ENCODE data around the gene SLC16A12. TPM values are rescaled to one million over a fixed set of nuclear protein-coding genes. Genes with fewer than 3 reads are reported as not detected.

Gene SLC16A12
- polyA plus RNA-seq, 4 donors, result 0.21 to 0.89 TPM; not detected in 2

- DNase-seq (no peak), FAIRE-seq (no peak)
- Histone ChIP-seq H3K9me3 (ENCODE audit: control insufficient read depth in 2 of 2, insufficient read depth in 1 of 2, low read depth in 1 of 2, low read length in 1 of 2) (no peaks in the 10 kb centered on the region), H3K27ac (ENCODE audit: low read depth in 1 of 3, low read length in 2 of 3) (no peak overlapping the region), H3K4me1 (ENCODE audit: control insufficient read depth in 3 of 3, insufficient read depth in 2 of 3, low read depth in 1 of 3, low read length in 2 of 3) (peaks cover 0 to 18% (median 0%) of the 10 kb centered on the region in 3 donors), H3K36me3 (ENCODE audit: control insufficient read depth in 3 of 3, insufficient read depth in 2 of 3, low read depth in 1 of 3, low read length in 3 of 3) (no peaks in the 10 kb centered on the region), H3K27me3 (ENCODE audit: control insufficient read depth in 3 of 3, insufficient read depth in 3 of 3, low read length in 3 of 3) (no peaks in the 10 kb centered on the region), H3K4me3 (ENCODE audit: low read depth in 1 of 3, low read length in 3 of 3) (no peak overlapping the region)
- WGBS, 3 donors, result 83 to 86% (median 83%) methylated on average over 7 of the region's 7 CpGs
These were observed 11.1 kb downstream of the SLC16A12 start for GRCh38 chr10:89524279-89524678.

DNA sequence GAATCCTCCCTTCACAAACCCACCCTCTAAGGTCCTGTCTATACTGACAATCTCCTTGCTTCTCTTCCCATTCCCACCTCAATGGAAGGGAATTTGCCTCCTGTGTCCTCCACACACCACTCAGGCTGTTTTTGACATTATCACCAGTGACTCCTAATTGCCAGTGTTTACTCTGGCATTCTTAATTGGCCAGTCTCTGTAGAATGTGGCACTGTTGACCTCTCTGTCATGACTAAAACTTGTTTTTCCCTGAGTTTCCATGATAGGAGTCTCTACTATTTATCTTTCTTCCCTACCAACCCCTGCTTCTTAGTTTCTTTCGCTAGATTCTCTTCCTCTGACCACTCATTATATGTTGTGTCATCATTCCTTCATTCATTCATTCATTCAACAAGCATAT is 12.1 kb downstream of the SLC16A12 start:
- DNase-seq, result no peak
- WGBS, 3 donors, result 84 to 94% (median 88%) methylated on average over 1 of the region's 1 CpG
- no peak for FAIRE-seq
- peaks cover 0 to 18% (median 0%) of the 10 kb centered on the region in 3 donors for H3K4me1 ChIP-seq (ENCODE audit: control insufficient read depth in 3 of 3, insufficient read depth in 2 of 3, low read depth in 1 of 3, low read length in 2 of 3)
- H3K27me3 ChIP-seq (ENCODE audit: control insufficient read depth in 3 of 3, insufficient read depth in 3 of 3, low read length in 3 of 3), result no peaks in the 10 kb centered on the region
- H3K4me3 ChIP-seq (ENCODE audit: low read depth in 1 of 3, low read length in 3 of 3), result no peak overlapping the region
- H3K9me3 ChIP-seq (ENCODE audit: control insufficient read depth in 2 of 2, insufficient read depth in 1 of 2, low read depth in 1 of 2, low read length in 1 of 2), result no peaks in the 10 kb centered on the region
- no peak overlapping the region for H3K27ac ChIP-seq (ENCODE audit: low read depth in 1 of 3, low read length in 2 of 3)
- H3K36me3 ChIP-seq (ENCODE audit: control insufficient read depth in 3 of 3, insufficient read depth in 2 of 3, low read depth in 1 of 3, low read length in 3 of 3), result no peaks in the 10 kb centered on the region

GRCh38 chr10:89522463-89522862 is 12.9 kb downstream of the SLC16A12 start:
- 92 to 100% (median 97%) methylated on average over 1 of the region's 1 CpG for WGBS, 3 donors
- Histone ChIP-seq H3K27ac (ENCODE audit: low read depth in 1 of 3, low read length in 2 of 3) (no peak overlapping the region), H3K4me1 (ENCODE audit: control insufficient read depth in 3 of 3, insufficient read depth in 2 of 3, low read depth in 1 of 3, low read length in 2 of 3) (peaks cover 0 to 18% (median 0%) of the 10 kb centered on the region in 3 donors), H3K36me3 (ENCODE audit: control insufficient read depth in 3 of 3, insufficient read depth in 2 of 3, low read depth in 1 of 3, low read length in 3 of 3) (no peaks in the 10 kb centered on the region), H3K9me3 (ENCODE audit: control insufficient read depth in 2 of 2, insufficient read depth in 1 of 2, low read depth in 1 of 2, low read length in 1 of 2) (no peaks in the 10 kb centered on the region), H3K27me3 (ENCODE audit: control insufficient read depth in 3 of 3, insufficient read depth in 3 of 3, low read length in 3 of 3) (no peaks in the 10 kb centered on the region), H3K4me3 (ENCODE audit: low read depth in 1 of 3, low read length in 3 of 3) (no peak overlapping the region)
- DNase-seq (no peak), FAIRE-seq (no peak)

DNA sequence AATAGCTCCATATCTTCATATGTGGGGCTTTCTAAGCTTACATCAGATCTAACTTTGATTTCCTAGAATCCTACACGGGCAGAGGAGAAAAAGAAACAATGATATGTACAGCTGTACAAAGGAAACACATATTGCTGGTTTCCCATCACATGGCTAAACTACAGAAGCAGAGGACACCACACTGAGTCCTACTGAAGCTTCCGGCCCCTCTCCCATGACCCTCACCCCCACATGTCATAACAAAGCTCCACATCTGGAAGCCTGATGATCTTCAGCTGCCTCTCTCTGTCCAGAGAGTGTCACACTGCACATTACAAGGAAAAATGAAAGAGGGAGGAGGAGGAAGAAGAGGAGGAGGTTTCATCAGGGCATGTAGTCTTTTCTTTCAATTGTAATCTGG is 14.0 kb downstream of the SLC16A12 start:
- no peak for DNase-seq
- Histone ChIP-seq H3K4me1 (ENCODE audit: control insufficient read depth in 3 of 3, insufficient read depth in 2 of 3, low read depth in 1 of 3, low read length in 2 of 3) (peaks cover 0 to 13% (median 0%) of the 10 kb centered on the region in 3 donors), H3K36me3 (ENCODE audit: control insufficient read depth in 3 of 3, insufficient read depth in 2 of 3, low read depth in 1 of 3, low read length in 3 of 3) (no peaks in the 10 kb centered on the region), H3K4me3 (ENCODE audit: low read depth in 1 of 3, low read length in 3 of 3) (no peak overlapping the region), H3K9me3 (ENCODE audit: control insufficient read depth in 2 of 2, insufficient read depth in 1 of 2, low read depth in 1 of 2, low read length in 1 of 2) (no peaks in the 10 kb centered on the region), H3K27ac (ENCODE audit: low read depth in 1 of 3, low read length in 2 of 3) (peak overlapping the region in 1 of 3 donors; percentile 55), H3K27me3 (ENCODE audit: control insufficient read depth in 3 of 3, insufficient read depth in 3 of 3, low read length in 3 of 3) (no peaks in the 10 kb centered on the region)
- 55 to 76% (median 65%) methylated on average over 2 of the region's 2 CpGs for WGBS, 3 donors
- FAIRE-seq, result no peak

GRCh38 chr10:89520706-89521105 is 14.7 kb downstream of the SLC16A12 start:
- FAIRE-seq, result no peak
- H3K27me3 ChIP-seq (ENCODE audit: control insufficient read depth in 3 of 3, insufficient read depth in 3 of 3, low read length in 3 of 3), result no peaks in the 10 kb centered on the region
- WGBS, 3 donors, result 20 to 50% (median 30%) methylated on average over 1 of the region's 1 CpG

DNA sequence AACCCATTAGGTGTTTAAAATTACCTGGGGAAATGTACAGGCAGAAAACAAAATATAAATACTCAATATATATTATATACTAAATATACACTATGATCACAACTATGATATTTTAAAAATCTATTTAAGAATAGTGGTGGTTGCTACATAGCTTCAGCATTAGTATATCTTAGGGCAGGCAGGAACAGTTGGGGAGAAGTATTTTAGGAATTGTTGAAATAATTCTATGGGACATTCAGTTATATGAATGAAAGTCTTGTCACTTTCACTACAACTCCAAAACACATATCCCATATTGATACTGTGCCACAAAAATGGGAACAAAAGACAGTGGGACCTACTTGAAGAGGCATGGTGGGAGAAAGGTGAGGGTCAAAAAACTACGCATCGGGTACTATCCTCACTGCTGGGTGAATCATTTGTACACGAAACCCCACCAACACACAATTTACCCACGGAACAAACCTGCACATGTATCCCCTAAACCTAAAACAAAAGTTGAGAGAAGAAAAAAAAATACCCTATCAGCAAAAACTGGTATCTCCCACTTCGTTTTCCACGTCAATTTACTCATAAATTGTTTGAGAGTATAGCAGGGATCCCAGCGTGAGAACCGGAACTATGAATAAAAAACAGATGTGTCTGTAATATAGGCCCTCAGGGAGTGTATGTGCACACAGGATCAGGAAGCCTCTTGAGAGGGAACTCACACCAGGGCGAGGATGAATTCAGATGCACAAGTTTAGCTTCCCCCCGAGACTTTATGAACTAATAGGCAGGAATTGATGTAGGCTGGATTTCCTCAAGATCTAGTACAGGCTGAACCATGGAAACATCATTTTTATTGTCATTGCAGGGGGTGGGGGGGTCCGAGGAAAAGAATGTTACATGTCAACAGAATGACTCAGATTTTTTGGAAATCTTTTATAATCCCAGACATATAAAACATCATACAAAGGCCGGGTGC is 16.2 kb downstream of the SLC16A12 start:
- Histone ChIP-seq H3K4me3 (ENCODE audit: low read depth in 1 of 3, low read length in 3 of 3) (no peak overlapping the region), H3K9me3 (ENCODE audit: control insufficient read depth in 2 of 2, insufficient read depth in 1 of 2, low read depth in 1 of 2, low read length in 1 of 2) (no peaks in the 10 kb centered on the region), H3K27ac (ENCODE audit: low read depth in 1 of 3, low read length in 2 of 3) (peak overlapping the region in 1 of 3 donors; percentile 48), H3K27me3 (ENCODE audit: control insufficient read depth in 3 of 3, insufficient read depth in 3 of 3, low read length in 3 of 3) (no peaks in the 10 kb centered on the region), H3K4me1 (ENCODE audit: control insufficient read depth in 3 of 3, insufficient read depth in 2 of 3, low read depth in 1 of 3, low read length in 2 of 3) (peaks cover 0 to 9% (median 0%) of the 10 kb centered on the region in 3 donors), H3K36me3 (ENCODE audit: control insufficient read depth in 3 of 3, insufficient read depth in 2 of 3, low read depth in 1 of 3, low read length in 3 of 3) (no peaks in the 10 kb centered on the region)
- WGBS, 3 donors, result 81 to 90% (median 81%) methylated on average over 12 of the region's 12 CpGs
- no peak for DNase-seq
- FAIRE-seq, result no peak

More at GRCh38 chr10:89520706-89521105, 14.7 kb downstream of the SLC16A12 start:
- H3K4me1 ChIP-seq (ENCODE audit: control insufficient read depth in 3 of 3, insufficient read depth in 2 of 3, low read depth in 1 of 3, low read length in 2 of 3), result peaks cover 0 to 11% (median 0%) of the 10 kb centered on the region in 3 donors
- no peaks in the 10 kb centered on the region for H3K9me3 ChIP-seq (ENCODE audit: control insufficient read depth in 2 of 2, insufficient read depth in 1 of 2, low read depth in 1 of 2, low read length in 1 of 2)
- H3K4me3 ChIP-seq (ENCODE audit: low read depth in 1 of 3, low read length in 3 of 3), result no peak overlapping the region
- no peak for DNase-seq
- H3K36me3 ChIP-seq (ENCODE audit: control insufficient read depth in 3 of 3, insufficient read depth in 2 of 3, low read depth in 1 of 3, low read length in 3 of 3), result no peaks in the 10 kb centered on the region
- peak overlapping the region in 1 of 3 donors; percentile 55 for H3K27ac ChIP-seq (ENCODE audit: low read depth in 1 of 3, low read length in 2 of 3)

DNA sequence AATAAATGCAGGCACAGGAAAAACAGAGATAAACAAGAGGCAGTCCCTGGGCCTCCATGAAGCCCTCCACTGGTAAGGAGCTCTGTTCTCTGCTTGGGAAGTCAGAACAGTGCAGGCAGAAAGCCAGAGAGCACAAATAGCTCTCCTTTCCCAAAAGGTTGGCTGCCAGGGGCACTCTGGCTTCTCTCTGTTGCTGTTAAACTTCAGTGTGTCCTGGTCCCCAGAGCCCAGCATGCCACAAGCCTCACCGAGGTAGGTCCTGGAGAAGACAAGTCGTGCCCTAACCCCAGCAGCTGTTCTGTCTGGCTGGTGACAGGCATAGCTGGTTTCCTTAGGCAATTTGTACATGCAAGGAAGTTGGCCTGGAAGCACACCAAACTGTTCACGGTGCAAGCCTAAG is 17.3 kb downstream of the SLC16A12 start:
- FAIRE-seq, result no peak
- Histone ChIP-seq H3K4me3 (ENCODE audit: low read depth in 1 of 3, low read length in 3 of 3) (no peak overlapping the region), H3K27ac (ENCODE audit: low read depth in 1 of 3, low read length in 2 of 3) (no peak overlapping the region), H3K36me3 (ENCODE audit: control insufficient read depth in 3 of 3, insufficient read depth in 2 of 3, low read depth in 1 of 3, low read length in 3 of 3) (no peaks in the 10 kb centered on the region), H3K27me3 (ENCODE audit: control insufficient read depth in 3 of 3, insufficient read depth in 3 of 3, low read length in 3 of 3) (no peaks in the 10 kb centered on the region), H3K9me3 (ENCODE audit: control insufficient read depth in 2 of 2, insufficient read depth in 1 of 2, low read depth in 1 of 2, low read length in 1 of 2) (no peaks in the 10 kb centered on the region), H3K4me1 (ENCODE audit: control insufficient read depth in 3 of 3, insufficient read depth in 2 of 3, low read depth in 1 of 3, low read length in 2 of 3) (peaks cover 0 to 9% (median 0%) of the 10 kb centered on the region in 3 donors)
- DNase-seq, result no peak
- whole genome bisulfite sequencing, 3 donors, result 82 to 92% (median 83%) methylated on average over 3 of the region's 3 CpGs

GRCh38 chr10:89516149-89516832 is 19.1 kb downstream of the SLC16A12 start:
- WGBS, 3 donors, result 32 to 39% (median 37%) methylated on average over 7 of the region's 7 CpGs
- FAIRE-seq, result no peak
- Histone ChIP-seq H3K27me3 (ENCODE audit: control insufficient read depth in 3 of 3, insufficient read depth in 3 of 3, low read length in 3 of 3) (no peaks in the 10 kb centered on the region), H3K4me1 (ENCODE audit: control insufficient read depth in 3 of 3, insufficient read depth in 2 of 3, low read depth in 1 of 3, low read length in 2 of 3) (peaks cover 0 to 9% (median 0%) of the 10 kb centered on the region in 3 donors), H3K27ac (ENCODE audit: low read depth in 1 of 3, low read length in 2 of 3) (peak overlapping the region in 1 of 3 donors; percentile 30), H3K9me3 (ENCODE audit: control insufficient read depth in 2 of 2, insufficient read depth in 1 of 2, low read depth in 1 of 2, low read length in 1 of 2) (no peaks in the 10 kb centered on the region), H3K36me3 (ENCODE audit: control insufficient read depth in 3 of 3, insufficient read depth in 2 of 3, low read depth in 1 of 3, low read length in 3 of 3) (no peaks in the 10 kb centered on the region), H3K4me3 (ENCODE audit: low read depth in 1 of 3, low read length in 3 of 3) (no peak overlapping the region)
- DNase-seq, result peak in 1 of 2 donors; percentile 41

Measured in small intestine (tissue), 7 donors.